Activated CD4-positive, CD25-positive, alpha-beta regulatory T cell treated with anti-CD3 and anti-CD28 coated beads, Interleukin-2, amount 50 U/mL, for 24 hours (primary cell): ENCODE measurements around the gene BCKDHA.
A peak's percentile ranks its signal among the peaks of the same experiment; 100 is the strongest.
"Not testable (repeated sequence)": the region's sequence is repeated elsewhere in the genome, so short reads cannot be mapped to it uniquely, and the experiment has no call there.

Experiments used
- ATAC-seq, 2 donors: fragments of 150-1000 bp; cut with Tn5 transposase; one replicate each; pipeline ENCODE4 v1.10.0; 2021; ENCODE audit warnings: mild to moderate bottlenecking in 1 of 2, moderate library complexity in 1 of 2

BCKDHA gene

DNA sequence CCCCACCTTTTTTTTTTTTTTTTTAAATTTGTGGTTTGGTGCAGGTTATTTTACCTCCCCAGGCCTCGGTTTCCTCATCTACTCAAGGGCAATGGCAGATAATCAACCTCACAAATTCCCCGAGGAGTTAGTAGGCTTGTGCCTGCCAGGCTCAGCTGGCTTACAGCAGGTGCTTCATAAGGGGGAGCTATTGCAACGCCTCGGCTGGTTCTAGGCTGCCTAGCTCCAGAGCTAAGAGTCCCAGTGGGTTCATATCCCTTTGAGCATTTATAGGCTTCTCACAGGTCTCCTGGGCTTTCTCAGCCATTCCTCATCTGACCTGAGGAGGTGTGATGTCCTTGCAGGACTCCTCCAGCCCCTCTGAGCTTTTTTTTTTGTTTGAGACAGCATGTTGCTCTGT, 10.6 kb downstream of the BCKDHA start:
- ATAC-seq = no peak

DNA sequence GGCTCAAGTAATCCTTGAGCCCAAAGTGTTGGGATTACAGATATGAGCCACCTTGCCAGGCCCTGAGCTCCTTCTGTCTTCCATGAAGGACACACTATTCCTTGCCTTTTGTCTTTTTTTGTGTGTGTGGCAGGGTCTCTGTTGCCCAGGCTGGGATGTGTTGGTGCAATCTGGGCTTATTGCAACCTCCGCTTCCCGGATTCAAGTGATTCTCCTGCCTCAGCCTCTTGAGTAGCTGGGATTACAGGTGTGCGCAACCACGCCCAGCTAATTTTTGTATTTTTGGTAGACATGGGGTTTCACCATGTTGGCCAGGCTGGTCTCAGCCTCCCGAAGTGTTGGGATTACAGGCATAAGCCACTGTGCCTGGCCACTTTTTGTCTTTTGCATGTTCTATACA, 11.2 kb downstream of the BCKDHA start:
- not testable (repeated sequence) for ATAC-seq

DNA sequence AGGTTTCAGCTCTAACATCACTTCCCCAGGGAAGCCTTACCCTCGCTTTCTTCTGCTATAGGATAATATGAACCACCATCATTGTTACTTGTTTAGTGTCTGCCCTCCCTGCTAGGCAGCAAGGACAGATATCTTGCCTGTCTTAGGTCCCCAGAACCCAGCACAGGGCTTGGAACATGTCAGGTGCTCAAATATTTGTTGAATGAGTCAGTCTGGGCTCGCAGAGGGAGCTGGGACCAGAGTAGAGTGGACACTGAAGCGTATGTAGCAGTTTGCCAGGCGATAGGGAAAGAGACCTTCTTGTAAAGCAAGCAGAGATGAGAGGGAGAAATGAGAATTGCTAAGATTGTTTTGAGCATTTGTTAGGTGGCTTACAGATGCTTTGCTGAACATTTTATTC, 11.7 kb downstream of the BCKDHA start:
- ATAC-seq = no peak

DNA sequence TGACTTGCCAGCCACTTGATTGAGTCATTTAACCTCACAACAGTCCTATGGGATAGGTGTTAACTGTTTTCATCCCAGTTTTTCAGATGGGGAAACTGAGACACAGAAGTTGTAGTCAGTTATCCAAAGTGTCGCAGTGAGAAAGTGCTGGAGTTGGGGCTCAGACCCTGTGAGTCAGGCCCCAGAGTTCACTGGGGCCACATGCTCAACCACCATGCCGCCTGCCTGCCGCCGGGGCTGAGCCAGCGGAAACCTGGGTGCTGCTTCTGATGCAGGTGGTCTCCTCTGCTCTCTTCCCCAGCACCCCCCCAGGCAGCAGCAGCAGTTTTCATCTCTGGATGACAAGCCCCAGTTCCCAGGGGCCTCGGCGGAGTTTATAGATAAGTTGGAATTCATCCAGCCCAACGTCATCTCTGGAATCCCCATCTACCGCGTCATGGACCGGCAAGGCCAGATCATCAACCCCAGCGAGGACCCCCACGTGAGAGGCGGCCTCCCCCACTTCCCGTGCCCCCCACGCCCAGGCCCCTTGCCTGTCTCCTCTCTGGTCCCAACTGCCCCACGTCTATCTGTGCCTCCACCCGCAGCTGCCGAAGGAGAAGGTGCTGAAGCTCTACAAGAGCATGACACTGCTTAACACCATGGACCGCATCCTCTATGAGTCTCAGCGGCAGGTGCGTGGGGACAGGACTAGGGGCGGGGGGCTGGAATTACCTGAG, 12.9 kb downstream of the BCKDHA start:
- ATAC-seq = no peak

DNA sequence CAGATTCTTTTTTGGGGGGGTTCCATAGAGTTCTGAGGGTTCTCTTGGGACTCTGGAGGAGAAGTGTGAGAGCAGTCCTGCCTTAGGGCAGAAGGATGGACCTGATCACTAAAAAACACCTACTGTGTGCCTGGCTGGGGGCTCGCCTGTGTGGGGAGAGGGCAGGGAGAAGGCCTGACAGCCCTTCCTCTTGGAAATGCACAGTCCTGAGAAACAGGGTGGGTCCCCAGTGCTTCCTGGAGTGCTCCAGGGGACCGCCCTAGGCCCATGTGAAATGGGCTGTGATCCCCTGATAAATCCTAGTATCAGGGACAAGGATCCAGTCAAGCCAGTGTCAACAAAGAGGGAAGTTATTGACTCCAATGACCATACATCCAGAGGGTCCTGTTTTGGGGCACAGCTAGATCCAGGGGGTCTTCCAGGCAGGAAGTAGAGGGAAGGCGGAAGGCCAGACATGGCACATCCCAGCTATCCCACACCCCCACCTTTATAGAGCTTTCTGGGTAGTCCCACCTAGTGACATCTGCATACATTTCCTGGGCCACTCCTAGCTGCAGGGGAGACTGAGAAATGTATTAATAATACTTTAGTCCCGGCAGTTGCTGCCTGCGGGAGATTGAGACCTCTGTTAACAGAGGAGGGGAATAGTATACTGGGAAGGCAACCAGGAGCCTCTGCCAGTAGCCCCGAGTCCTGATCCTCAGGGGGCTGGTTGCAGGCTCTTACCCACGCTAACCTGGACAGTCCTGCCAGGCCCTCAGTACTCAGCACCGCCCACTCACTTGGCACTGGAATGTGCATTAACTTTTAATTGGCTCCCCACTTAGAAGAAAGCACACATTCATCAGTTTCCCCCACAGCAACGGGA, 13.7 kb downstream of the BCKDHA start:
- ATAC-seq = no peak

DNA sequence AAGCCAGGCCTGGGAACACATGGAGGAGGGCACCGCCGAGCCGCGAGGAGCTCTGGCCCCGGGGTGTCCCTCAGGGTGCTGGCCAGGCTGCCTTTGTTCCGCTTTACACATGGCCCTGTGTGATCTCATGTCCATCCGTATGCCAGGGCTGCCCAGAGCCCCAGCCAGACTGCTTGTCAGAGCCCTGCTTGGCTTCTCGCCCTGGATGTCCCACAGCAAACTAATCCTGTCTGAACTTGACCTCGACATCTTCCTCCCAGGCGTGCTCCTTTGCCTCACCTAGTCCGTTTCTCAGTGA, 14.3 kb downstream of the BCKDHA start:
- ATAC-seq = no peak

DNA sequence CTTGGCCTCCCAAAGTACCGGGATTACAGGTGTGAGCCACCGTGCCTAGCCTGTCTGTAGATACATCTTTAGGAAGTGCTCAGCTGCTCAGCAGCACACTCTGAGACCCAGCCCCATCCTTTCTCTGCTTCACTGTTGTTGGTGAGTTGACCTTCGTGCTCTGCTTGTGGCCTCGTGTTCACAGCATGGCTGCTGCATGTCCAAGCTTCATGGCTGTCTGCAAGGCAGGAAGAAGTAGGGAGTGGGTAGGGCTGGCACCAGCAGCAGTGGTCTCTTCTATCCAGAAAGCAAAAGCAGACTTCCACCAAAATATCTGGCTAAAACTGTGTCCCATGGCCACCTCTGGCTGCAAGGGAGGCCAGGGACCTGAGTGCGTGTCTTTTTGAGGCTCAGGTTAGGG, 15.3 kb downstream of the BCKDHA start:
- ATAC-seq = no peak

DNA sequence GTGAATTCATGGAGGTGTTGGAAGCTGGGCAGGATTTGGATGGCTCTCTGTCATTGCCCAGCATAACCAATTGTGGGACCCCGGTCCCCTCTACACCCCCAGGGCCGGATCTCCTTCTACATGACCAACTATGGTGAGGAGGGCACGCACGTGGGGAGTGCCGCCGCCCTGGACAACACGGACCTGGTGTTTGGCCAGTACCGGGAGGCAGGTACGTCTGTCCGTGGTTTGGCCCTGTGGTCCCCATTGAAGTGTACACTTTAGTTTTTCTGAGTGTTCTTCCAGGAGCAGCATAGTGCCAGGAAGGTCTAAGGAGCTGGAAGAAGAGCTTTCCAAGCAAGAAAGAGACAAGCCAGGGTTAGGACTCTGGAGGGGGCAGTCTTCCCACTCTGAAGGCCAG, 16.3 kb downstream of the BCKDHA start:
- ATAC-seq = no peak

DNA sequence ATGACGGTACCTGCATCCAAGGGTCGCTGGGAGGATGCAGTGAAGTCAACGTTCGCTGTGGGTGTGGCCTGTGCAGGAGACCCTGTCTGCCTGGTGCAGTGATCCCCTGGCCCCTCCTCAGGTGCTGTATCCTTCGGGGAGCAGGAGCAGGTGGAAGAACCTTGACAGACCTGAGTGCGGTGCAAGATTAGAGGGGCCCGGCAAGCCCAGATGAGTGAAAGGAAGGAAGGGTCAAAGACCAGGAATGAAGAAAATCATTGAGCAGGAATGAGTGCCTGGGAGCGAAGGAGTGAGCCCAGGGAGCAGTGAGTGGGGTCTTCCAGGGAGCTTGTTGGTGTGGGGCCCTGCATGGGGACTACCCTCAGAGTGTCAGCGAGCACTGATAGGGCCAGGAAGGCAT, 16.8 kb downstream of the BCKDHA start:
- ATAC-seq = no peak

DNA sequence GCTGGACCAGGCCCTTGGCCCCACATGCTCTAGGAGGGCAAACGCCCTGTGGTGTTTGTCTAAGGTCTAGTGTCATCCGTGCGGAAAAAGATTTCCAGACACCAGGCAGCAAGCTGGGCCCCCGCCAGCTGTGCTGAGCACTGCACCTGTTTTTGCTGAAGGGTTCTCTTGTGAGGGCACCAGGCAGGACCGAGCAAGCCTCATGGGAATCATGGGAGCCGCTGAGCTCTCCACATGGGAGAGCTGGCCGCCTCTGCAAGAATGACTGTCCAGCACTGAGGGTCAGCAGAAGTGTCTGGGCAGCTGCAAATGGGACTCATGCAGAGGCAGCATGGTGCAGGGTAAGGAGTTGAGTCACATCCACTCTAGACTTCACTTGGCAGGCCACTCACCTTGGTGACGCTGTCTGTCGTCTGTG, 17.5 kb downstream of the BCKDHA start:
- ATAC-seq = no peak

DNA sequence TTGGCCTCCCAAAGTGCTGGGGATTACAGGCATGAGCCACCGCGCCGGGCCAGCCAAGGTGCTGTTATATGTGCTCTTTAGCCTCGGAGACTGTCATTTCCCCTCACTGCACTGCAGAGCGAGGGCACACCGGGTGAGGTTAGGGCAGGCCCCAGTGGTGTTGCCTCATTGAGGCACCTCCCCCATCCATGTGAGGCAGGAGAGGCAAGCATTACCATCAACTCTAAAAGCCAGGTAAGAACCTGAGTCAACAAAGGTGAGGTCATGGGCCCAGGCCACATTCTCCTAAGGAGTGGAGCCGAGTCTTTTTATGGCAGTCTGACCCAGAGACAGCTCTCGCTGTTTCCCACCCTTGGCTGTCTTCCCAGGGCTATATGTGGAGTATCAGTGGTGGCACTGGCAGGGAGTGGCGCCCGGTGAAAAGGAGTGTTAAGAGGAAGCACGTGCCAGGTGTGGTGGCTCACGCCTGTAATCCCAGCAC, 18.6 kb downstream of the BCKDHA start:
- no peak for ATAC-seq

DNA sequence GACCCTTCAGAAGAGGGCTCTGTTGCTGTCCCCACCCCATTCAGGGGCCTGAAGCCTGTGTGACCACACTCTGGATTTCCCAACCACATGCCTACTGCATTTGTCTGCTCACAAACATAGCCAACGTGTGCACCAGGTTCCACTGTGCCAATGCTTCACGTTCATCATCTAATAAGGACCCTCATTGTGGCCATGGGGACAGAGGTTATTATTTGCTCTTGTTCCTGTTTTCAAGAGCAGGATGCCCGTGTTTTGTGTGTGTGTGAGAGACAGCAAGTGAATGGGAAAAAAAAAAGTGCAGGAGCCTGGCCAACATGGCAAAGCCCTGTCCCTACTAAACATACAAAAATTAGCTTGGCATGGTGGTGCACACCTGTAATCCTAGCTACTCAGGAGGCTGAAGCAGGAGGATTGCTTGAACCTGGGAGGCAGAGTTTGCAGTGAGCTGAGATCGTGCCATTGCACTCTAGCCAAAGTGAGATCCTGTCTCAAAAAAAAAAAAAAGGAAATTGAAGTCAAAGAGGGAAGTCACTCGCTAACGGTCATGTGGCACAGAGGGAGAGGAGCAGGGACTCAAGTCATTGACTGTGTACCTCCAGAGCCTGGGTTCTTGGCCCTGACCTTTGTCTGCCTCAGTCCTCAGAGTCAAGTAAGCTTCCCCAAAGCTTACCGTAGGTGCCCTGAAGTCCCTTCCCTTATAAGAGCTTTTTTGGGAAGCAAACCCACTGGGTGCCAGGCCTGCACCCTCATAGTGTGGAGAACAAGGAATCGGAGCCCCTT, 22.7 kb downstream of the BCKDHA start:
- ATAC-seq = no peak

DNA sequence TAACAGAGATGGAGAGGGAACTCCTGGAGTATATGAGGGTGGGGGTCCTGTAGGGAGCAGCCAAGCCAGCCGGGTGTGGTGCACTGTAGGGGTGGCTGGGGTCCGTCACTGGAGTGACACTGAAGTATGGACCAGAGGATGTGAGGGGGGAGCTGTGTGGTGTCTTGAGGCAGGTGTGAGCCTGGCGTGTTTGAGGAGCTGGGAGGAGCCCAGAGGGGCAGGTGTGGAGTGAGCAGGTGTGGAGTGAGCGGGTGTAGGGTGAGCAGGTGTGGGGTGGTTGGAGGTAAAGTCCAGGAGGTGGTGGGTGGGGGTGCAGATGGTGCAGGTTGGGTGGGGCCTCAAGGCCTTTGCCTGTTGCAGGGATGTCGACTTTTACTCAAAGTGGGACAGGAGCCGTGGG, 23.7 kb downstream of the BCKDHA start:
- ATAC-seq = no peak

DNA sequence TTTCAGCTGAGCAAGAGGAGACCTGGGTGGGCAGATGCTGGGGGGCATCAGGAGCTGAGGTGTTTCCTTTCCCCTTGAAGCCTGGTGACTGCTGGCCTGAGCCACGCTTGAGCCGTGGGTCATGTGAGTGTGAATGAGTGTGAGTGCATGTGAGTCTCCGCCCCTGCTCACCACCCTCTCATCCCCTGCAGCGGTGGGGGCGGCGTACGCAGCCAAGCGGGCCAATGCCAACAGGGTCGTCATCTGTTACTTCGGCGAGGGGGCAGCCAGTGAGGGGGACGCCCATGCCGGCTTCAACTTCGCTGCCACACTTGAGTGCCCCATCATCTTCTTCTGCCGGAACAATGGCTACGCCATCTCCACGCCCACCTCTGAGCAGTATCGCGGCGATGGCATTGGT, 24.4 kb downstream of the BCKDHA start:
- ATAC-seq = no peak

DNA sequence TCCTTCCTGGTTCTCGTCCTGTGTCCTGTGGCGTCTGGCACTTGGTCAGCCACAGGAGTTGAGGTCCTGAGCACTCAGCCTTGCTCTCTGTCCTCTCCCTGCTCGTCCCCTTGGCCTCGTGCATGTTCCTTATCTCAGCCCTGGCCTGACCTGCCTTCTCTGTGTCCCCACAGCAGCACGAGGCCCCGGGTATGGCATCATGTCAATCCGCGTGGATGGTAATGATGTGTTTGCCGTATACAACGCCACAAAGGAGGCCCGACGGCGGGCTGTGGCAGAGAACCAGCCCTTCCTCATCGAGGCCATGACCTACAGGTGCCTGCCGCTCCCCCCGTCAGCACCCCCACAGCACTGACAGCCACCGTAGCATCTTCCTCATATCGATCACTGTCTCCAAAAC, 24.8 kb downstream of the BCKDHA start:
- no peak for ATAC-seq

DNA sequence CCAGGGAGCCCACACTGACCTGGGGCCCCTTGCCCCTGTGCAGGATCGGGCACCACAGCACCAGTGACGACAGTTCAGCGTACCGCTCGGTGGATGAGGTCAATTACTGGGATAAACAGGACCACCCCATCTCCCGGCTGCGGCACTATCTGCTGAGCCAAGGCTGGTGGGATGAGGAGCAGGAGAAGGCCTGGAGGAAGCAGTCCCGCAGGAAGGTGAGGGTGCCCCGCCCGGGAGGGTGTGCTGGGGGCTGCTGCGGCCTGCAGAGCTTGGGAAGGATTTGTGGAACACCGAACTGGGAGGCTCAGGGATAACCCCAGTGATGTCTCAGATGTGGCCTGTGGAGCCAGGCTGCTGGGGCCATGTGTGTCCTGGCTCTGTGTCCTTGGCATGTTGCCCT, 25.3 kb downstream of the BCKDHA start:
- ATAC-seq = no peak

DNA sequence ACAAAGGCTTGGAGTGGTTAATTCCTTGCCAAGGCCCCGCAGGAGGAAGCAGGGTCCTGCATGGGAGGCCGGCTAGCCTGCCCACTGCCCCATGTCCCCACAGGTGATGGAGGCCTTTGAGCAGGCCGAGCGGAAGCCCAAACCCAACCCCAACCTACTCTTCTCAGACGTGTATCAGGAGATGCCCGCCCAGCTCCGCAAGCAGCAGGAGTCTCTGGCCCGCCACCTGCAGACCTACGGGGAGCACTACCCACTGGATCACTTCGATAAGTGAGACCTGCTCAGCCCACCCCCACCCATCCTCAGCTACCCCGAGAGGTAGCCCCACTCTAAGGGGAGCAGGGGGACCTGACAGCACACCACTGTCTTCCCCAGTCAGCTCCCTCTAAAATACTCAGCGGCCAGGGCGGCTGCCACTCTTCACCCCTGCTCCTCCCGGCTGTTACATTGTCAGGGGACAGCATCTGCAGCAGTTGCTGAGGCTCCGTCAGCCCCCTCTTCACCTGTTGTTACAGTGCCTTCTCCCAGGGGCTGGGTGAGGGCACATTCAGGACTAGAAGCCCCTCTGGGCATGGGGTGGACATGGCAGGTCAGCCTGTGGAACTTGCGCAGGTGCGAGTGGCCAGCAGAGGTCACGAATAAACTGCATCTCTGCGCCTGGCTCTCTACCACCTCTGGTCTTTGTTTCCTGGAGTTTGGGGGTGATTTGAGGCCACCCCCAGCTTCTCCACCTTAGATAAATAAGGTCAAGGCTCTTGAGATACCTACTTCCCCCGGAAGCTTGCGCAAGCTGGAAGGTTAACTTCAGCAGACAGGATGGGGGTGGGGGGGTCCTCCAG, 26.9 kb downstream of the BCKDHA start:
- ATAC-seq = no peak

DNA sequence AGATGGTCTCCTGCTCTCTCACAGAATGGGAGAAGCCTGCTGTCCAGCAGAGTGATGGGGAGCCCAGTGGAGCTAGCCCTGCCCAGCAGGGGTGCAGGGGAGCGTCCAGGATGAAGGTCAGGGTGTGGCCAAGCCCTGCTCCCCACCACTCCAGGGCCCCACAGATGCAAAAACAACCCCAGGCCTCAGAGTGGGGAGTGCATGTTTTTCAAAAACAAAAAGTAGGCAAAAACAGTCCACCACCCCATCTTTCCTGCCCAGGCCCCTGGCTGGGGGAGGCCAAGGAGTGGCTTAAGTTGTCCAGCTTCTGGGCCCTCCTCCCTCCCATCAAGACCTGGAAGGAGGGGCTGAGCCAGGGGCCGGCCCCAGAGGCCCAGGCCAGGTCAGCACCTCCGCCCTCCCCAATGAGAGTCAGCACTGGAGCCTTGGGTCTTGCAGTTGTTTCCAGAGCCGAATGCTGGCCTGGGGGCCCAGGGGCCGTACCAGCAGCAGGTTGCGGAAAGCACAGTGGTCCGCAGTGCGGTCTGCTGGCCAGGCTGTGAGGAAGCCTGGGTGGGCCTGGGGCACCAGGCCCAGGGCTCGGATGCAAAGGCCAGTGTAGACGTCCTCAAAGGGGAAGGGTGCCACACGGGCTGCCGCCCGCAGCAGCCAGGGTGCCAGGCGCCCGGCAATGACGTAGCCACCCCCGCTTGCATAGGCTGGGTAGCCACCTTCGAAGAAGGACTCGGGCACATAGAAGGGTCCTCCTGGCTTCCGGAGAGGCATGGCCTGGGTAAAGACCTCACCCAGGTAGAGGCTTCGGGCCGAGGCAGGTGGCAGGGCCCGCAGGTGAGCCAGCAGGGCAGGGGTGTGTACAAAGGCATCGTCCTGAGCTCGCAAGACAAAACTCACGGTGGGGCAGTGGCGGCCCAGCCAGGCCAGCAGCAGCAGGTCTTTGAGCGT, 27.8 kb downstream of the BCKDHA start:
- ATAC-seq = no peak

DNA sequence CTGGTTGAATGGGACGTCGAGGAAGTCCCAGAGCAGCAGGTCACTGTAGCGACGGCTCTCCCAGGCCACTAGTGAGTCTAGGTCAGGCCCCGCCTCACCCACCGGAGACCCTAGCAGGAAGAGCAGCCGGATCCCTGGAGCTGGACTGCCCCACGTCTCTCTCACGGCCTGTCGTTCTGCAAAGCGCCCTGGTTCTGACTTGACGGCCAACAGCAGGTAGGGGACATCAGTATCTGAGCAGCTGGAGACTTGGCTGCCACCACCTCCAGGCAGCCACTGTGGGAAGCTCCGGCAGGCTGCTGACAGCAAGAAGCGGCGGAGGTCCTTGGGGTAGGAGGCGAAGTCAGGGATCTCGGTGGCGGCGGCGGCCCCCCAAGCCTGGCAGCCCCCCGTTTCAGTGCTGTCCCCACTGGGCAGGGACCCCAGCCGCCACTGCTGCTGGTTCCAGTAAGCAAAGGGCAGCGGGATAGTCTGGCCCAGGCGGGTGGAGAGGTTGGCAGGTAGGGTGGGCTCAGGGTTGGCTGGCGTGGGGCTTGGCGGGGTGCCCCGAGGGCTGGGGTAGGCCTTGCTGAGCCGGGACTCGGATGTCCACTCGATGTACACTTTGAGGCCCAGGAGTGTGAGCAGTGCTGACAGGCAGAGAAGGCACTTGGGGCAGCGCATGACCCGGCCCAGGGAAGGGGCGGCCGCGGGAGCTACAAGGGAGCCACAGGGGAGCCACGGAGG, 28.7 kb downstream of the BCKDHA start:
- ATAC-seq = no peak

DNA sequence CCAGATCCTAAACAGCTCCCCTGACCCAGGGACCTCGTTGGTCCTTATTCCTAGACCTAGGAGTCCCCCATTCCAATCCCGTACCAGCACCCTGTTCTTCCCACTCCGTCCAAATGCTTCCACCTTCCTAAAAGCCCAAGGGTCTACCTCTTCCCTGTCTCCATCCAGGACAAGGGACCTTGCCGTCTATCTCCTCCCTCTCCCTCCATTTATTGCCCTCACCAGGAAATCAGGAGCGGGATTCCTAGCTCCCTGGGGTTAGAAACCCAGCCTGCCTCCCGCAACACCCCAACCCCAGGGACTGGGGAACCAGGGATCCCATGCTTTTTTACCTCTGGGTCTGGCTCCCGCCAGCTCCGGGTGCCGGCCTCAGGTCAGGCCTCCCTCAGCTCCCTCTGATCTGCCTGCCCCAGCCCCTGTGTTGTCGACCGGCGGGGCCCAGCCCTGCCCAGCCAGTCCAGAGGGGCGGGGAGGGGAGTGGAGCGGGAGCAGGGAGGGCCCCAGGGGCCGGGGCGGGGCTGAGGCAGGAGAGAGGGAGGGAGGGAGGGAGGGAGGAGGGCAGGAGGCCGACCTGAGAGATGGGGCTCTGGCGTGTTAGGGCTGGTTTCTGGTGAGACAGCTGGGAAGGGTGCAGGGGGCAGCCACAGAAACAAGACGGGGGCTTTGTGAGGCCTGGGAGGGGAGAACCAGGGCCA, 29.5 kb downstream of the BCKDHA start, which contains the start of gene B3GNT8:
Gene B3GNT8 (minus strand): TSS at position 423 of the 695 bp plus-strand sequence. CDS start 596 bp downstream, outside the sequence.
- peak; percentile 57 to 61 for ATAC-seq
